ENCODE data around the gene PAK5.

GRCh38 chr20:9838035-9838377 lies 870 bp downstream of the PAK5 start:
- no peak for TF ChIP-seq CTCF (IDR thresholded peaks at IDR 0.05; ENCODE audit: low read depth, low read length, missing input control)
- TF ChIP-seq FOXA2 (IDR thresholded peaks at IDR 0.05): no peak
- no peak for TF ChIP-seq TAF1 (conservative IDR thresholded peaks at IDR 0.05)
